HG02943 (cell line): ENCODE data around the gene DENND10.
A peak's percentile ranks its signal among the peaks of the same experiment; 100 is the strongest.

ENCODE experiments used
- ATAC-seq: cut with Tn5 transposase; IDR thresholded peaks from one replicate; pipeline ENCODE4 v1.9.1; 2021; ENCODE audit warnings: mild to moderate bottlenecking, low read depth, moderate library complexity; ENCODE audit not compliant: unreplicated experiment

Gene DENND10

GRCh38 chr10:119103903-119104653, at the start of gene DENND10:
Gene DENND10 (plus strand): TSS chr10:119104113. CDS start chr10:119104143, 30 bp downstream.
- ATAC-seq = peak; percentile 75

GRCh38 chr10:119055472-119055871, 48.4 kb upstream of the DENND10 start:
- ATAC-seq = no peak

GRCh38 chr10:119058010-119058409, 45.9 kb upstream of the DENND10 start:
- ATAC-seq = no peak

- no peak for ATAC-seq
Observed at GRCh38 chr10:119059557-119059956, 44.4 kb upstream of the DENND10 start.

GRCh38 chr10:119060107-119060506, 43.8 kb upstream of the DENND10 start:
- ATAC-seq = no peak

GRCh38 chr10:119061352-119061751, 42.6 kb upstream of the DENND10 start:
- ATAC-seq = no peak

- no peak for ATAC-seq
Observed at GRCh38 chr10:119061926-119062325, 42.0 kb upstream of the DENND10 start.

GRCh38 chr10:119070395-119071165, 33.3 kb upstream of the DENND10 start:
- no peak for ATAC-seq

GRCh38 chr10:119073584-119073983, 30.3 kb upstream of the DENND10 start:
- no peak for ATAC-seq

- ATAC-seq = no peak
Observed at GRCh38 chr10:119078422-119079179, 25.3 kb upstream of the DENND10 start.

- ATAC-seq = peak; percentile 55
Observed at GRCh38 chr10:119079599-119080520, 24.1 kb upstream of the DENND10 start.

- peak; percentile 77 for ATAC-seq
Observed at GRCh38 chr10:119080521-119081259, 23.2 kb upstream of the DENND10 start, which contains the start of gene EIF3A. Gene EIF3A (minus strand): TSS chr10:119080817. CDS start chr10:119080676, 141 bp downstream.

- no peak for ATAC-seq
Observed at GRCh38 chr10:119084896-119085295, 19.0 kb upstream of the DENND10 start.

GRCh38 chr10:119087271-119087882, 16.5 kb upstream of the DENND10 start:
- no peak for ATAC-seq

GRCh38 chr10:119090026-119090795, 13.7 kb upstream of the DENND10 start:
- no peak for ATAC-seq

GRCh38 chr10:119090968-119091367, 12.9 kb upstream of the DENND10 start:
- no peak for ATAC-seq

- no peak for ATAC-seq
Observed at GRCh38 chr10:119095640-119096039, 8.3 kb upstream of the DENND10 start.
